GM18526 (cell line): ENCODE data around the gene COL6A5.

Experiments used
- POLR2A ChIP-seq: IDR thresholded peaks from 3 replicates; pipeline ENCODE4 v1.6.1; 2011; ENCODE audit not compliant: insufficient read length; ENCODE audit errors: extremely low read depth

COL6A5 gene

DNA sequence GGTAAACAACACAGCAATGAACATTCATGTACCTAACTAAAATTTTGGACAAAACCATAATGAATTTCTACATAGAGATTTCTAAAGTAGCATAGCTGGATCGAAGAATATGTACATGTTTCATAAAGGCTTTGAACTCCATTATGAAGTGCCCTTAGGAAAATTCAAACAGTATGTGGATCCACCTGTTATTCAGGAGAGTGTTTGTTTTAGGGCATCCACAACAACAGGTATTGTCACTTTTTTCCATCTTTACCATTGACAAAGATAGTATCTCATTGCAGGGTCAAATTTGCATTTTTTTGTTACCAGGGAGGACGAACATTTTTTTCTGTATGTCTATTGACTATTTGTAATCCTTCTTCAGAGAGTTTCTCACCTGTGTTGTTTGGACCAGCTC lies 75.0 kb downstream of the COL6A5 start:
- no peak for TF ChIP-seq POLR2A

GRCh38 chr3:130423064-130423463 lies 77.6 kb downstream of the COL6A5 start:
- no peak for TF ChIP-seq POLR2A

DNA sequence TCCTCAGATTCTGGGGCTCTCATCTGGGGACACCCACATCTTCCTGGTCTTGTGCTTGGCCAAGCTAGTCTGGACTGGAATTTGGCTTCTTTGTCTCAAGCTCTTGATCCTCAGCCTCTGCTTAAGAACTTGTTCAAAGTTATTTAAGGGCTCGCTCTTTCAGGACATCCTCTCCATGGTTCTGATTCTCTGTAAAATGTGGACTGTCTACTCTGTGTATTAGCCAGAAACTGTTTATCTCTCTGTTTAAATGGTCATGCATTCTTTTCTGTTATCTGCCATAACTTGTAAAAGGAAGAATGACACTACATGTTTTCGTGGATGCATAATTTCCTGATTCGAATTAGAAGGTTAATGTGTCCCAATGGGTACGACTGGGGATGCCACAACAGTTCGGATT lies 79.4 kb downstream of the COL6A5 start:
- no peak for TF ChIP-seq POLR2A

- no peak for TF ChIP-seq POLR2A
Measured at GRCh38 chr3:130425484-130425883, 80.0 kb downstream of the COL6A5 start.

DNA sequence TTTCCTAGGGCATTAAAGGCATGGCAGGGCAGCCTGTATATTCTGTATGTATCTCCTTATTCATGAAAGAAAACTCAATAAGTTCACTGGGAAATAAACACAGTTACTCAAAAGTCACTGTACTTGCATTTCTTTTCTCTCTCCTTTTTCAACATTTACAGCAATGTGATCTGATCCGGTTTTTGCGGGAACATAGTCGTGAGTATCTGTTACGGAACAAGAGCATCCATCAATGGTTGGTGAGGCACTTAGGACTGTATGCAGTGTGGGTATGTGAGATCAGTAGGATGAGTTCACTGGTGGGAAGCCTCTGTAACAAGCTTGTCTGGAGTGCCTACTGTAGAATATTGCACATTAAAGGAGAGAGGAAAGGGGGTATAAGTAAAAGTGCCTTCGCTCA lies 80.7 kb downstream of the COL6A5 start:
- no peak for TF ChIP-seq POLR2A

- no peak for TF ChIP-seq POLR2A
Measured at GRCh38 chr3:130428871-130429712, 83.6 kb downstream of the COL6A5 start.

GRCh38 chr3:130429713-130430023 lies 84.2 kb downstream of the COL6A5 start:
- TF ChIP-seq POLR2A: no peak

DNA sequence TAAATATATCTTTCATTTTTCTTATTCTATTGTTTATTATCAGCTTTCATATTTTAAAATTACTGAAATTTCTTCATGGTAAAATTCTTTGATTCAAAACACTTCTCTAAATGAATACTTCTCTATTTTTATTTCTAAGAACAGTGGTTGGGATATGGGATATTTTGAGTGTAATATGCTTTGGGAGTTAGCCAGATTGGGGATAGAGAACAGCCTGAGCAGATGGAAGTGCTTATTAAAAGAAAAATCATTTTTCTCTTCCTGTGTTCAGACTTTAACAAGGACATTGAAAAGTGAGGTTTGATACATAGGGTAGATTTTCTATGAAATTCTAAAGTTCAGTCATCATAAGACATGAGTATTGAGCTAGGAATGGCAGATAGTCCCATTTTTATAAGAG lies 84.8 kb downstream of the COL6A5 start:
- TF ChIP-seq POLR2A: no peak

GRCh38 chr3:130433306-130433705 lies 87.8 kb downstream of the COL6A5 start:
- no peak for TF ChIP-seq POLR2A

DNA sequence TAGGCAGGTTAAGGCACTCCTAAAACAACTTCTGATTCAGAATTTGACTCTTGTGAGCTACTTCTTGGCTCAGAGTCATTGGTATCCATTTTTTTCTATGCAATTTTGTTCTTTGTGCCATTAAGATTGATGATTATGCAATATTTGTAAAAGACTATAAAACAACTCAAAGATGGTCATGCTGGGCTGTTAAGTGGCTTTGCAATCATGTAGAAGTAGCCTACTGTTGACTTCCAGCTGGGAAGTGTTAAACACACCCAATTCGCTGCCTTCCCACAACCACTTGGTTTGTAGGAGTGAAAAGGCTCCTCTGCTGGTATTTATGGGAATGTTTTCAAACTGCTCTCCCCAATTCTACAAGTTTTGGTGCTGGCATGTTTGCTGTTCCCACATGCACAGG lies 96.8 kb downstream of the COL6A5 start:
- TF ChIP-seq POLR2A: no peak

DNA sequence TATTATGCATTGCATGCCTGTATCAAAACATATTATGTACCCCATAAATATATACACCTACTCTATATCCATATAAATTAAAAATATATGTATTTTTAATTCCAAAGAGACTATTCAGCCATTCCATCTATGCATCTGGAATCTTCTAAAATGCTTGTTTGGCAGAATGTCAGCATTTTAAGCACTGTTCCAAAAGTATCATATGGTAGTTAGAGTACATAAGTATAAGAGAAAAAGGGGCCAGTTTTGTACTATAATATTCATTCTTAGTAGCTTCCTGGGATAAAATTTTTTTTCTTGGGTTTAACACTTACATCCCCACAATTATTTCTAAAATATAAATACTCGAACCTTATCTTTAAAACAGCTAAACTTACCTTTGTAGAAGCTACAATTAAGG lies 111.1 kb downstream of the COL6A5 start:
- no peak for TF ChIP-seq POLR2A

GRCh38 chr3:130457671-130458070 lies 112.2 kb downstream of the COL6A5 start:
- TF ChIP-seq POLR2A: no peak

GRCh38 chr3:130459944-130460343 lies 114.5 kb downstream of the COL6A5 start:
- no peak for TF ChIP-seq POLR2A

GRCh38 chr3:130462089-130462488 lies 116.6 kb downstream of the COL6A5 start:
- TF ChIP-seq POLR2A: no peak

DNA sequence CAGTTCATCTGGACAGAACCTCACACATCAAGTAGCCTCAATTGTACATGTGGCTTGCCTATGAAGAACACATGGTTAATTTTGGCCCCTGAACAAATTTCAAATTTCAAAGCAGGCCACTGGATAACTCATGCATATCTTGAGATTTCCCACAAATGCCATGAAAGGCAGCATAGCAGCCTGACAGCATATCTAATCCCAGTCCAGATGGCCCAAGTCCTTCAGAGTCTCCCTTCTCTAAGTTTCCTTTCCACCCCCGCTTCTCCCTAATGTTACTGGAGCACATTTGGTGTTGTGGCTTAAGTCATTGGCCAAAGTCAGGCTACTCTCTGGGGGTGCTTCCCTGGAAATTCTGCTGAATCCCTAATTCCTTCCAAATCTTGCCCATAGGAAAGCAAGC lies 117.7 kb downstream of the COL6A5 start:
- TF ChIP-seq POLR2A: no peak

- no peak for TF ChIP-seq POLR2A
Measured at GRCh38 chr3:130465521-130465920, 120.0 kb downstream of the COL6A5 start.

DNA sequence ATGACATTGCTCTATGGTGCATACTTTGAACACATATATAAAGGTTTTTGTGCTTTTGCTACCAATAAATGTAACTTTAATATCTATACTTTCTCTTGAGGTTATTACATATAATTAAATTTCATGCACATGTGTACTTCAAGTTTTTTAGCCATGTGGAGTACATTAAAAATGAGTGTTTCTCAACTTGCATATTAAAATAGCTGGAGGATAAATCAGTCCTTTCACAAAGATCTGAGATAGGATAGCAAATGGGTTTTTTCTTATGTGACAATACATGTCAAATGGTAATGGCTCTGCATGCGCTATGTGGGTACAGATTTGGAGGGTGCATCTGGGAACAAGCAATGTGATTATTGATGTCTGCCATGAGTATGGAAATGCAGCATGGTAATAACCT lies 122.8 kb downstream of the COL6A5 start:
- TF ChIP-seq POLR2A: no peak
